SK-N-SH (cell line): ENCODE results near the gene CAPN11. TPM values are rescaled to one million over a fixed set of nuclear protein-coding genes. Genes with fewer than 3 reads are reported as not detected.

Experiments used
- CTCF ChIA-PET: fragments of 300-600, 350-600 bp; formaldehyde crosslinking; extraction: SDS; loops from one replicate; lab custom pipeline; 2021; lab: Yijun Ruan, JAX
- POLR2A ChIA-PET: fragments of 350-600 bp; sonication (Branson Sonifier 250); formaldehyde crosslinking; extraction: SDS; loops from one replicate; lab custom pipeline; 2020; ENCODE audit warnings: antibody characterized with exemption, inconsistent platforms; lab: Yijun Ruan, JAX
- DNase-seq: peaks from one replicate; pipeline ENCODE4 v3.0.0; 2012
- H2AFZ ChIP-seq: fragments of 200-600 bp; sonication (generic); 2 replicates; pipeline ENCODE4 v1.8.1; 2016; ENCODE audit warnings: antibody characterized with exemption, mild to moderate bottlenecking, low read depth
- H3F3A ChIP-seq: fragments of 200-600 bp; sonication (generic); replicated peaks from 2 replicates; pipeline ENCODE3; 2016; ENCODE audit warnings: antibody characterized with exemption, mild to moderate bottlenecking; ENCODE audit not compliant: insufficient read depth
- H3K27ac ChIP-seq, 2 experiments: fragments of 200-500 bp in 1 of 2; fragments of 200-600 bp in 1 of 2; sonication (Bioruptor generic) in 1 of 2; sonication (generic), shearing (Covaris generic) in 1 of 2; 2 replicates each; pipeline versions ENCODE4 v1.5.1 to v1.6.1; 2014 to 2016; ENCODE audit warnings: low read depth in 2 of 2, inconsistent platforms in 1 of 2, low read length in 1 of 2, mild to moderate bottlenecking in 1 of 2, mixed read lengths in 1 of 2
- H3K27me3 ChIP-seq: fragments of 200-600 bp; sonication (generic), shearing (Covaris generic); 2 replicates; pipeline ENCODE4 v1.6.1; 2016; ENCODE audit warnings: mixed run types; ENCODE audit not compliant: insufficient read depth
- H3K36me3 ChIP-seq, 2 experiments: fragments of 200-500 bp in 1 of 2; fragments of 200-600 bp in 1 of 2; sonication (Bioruptor generic) in 1 of 2; sonication (generic) in 1 of 2; replicated peaks in 1 of 2; 2 replicates each; pipeline versions ENCODE3 to v1.5.1; 2014 to 2016; ENCODE audit warnings: low read length in 1 of 2, mild to moderate bottlenecking in 1 of 2; ENCODE audit not compliant: insufficient read depth in 2 of 2, control insufficient read depth in 1 of 2
- H3K4me1 ChIP-seq, 2 experiments: fragments of 200-500 bp in 1 of 2; fragments of 200-600 bp in 1 of 2; sonication (Bioruptor generic) in 1 of 2; sonication (generic), shearing (Covaris generic) in 1 of 2; 2 replicates each; pipeline versions ENCODE4 v1.5.1 to v1.6.1; 2014 to 2016; ENCODE audit warnings: low read depth in 1 of 2, low read length in 1 of 2, mixed run types in 1 of 2; ENCODE audit not compliant: insufficient read depth in 2 of 2, control insufficient read depth in 1 of 2
- H3K4me2 ChIP-seq: fragments of 200-600 bp; sonication (generic), shearing (Covaris generic); 2 replicates; pipeline ENCODE4 v1.6.1; 2017; ENCODE audit warnings: mixed run types
- H3K4me3 ChIP-seq, 2 experiments: fragments of 200-500 bp in 1 of 2; fragments of 200-600 bp in 1 of 2; sonication (Bioruptor generic) in 1 of 2; sonication (generic), shearing (Covaris generic) in 1 of 2; 2 replicates each; pipeline versions ENCODE4 v1.5.1 to v1.8.1; 2014 to 2016; ENCODE audit warnings: low read depth in 2 of 2, inconsistent platforms in 1 of 2, low read length in 1 of 2, mild to moderate bottlenecking in 1 of 2, mixed read lengths in 1 of 2, moderate library complexity in 1 of 2
- H3K79me2 ChIP-seq: fragments of 200-600 bp; sonication (generic); 2 replicates; pipeline ENCODE4 v1.8.1; 2017; ENCODE audit warnings: mild to moderate bottlenecking; ENCODE audit not compliant: insufficient read depth
- H3K9ac ChIP-seq: fragments of 200-600 bp; sonication (generic); 2 replicates; pipeline ENCODE4 v1.6.1; 2017; ENCODE audit warnings: mixed run types
- H3K9me2 ChIP-seq: fragments of 200-600 bp; sonication (generic); 2 replicates; pipeline ENCODE4 v1.6.1; 2017; ENCODE audit warnings: mixed run types
- H3K9me3 ChIP-seq: fragments of 200-600 bp; sonication (generic); 2 replicates; pipeline ENCODE4 v1.6.1; 2017; ENCODE audit warnings: mixed run types, mild to moderate bottlenecking, moderate library complexity
- H4K20me1 ChIP-seq: fragments of 200-600 bp; sonication (generic); 2 replicates; pipeline ENCODE4 v1.6.1; 2017; ENCODE audit warnings: mild to moderate bottlenecking, mixed run types; ENCODE audit not compliant: insufficient read depth
- ELF1 ChIP-seq: IDR thresholded peaks from 2 replicates; pipeline ENCODE4 v1.4.0; 2012
- EP300 ChIP-seq, 2 experiments: IDR thresholded peaks; 2 replicates each; pipeline versions ENCODE4 v1.4.0 to v1.6.1; 2012; ENCODE audit warnings: borderline replicate concordance in 1 of 2, low read depth in 1 of 2, low read length in 1 of 2
- EZH2phosphoT487 ChIP-seq: fragments of 200-600 bp; sonication (generic); IDR thresholded peaks from 2 replicates; pipeline ENCODE4 v1.6.1; 2017; ENCODE audit warnings: low read depth, mixed run types, mild to moderate bottlenecking, antibody characterized with exemption, moderate library complexity, borderline replicate concordance
- FOSL2 ChIP-seq: IDR thresholded peaks from 2 replicates; pipeline ENCODE4 v1.4.0; 2012; ENCODE audit warnings: low read depth, mild to moderate bottlenecking, moderate library complexity, borderline replicate concordance
- GABPA ChIP-seq: IDR thresholded peaks from 2 replicates; pipeline ENCODE4 v1.4.0; 2012; ENCODE audit warnings: low read depth, mild to moderate bottlenecking
- IRF3 ChIP-seq: fragments of 150-350 bp; IDR thresholded peaks from 2 replicates; pipeline ENCODE4 v1.6.1; 2016; ENCODE audit warnings: mild to moderate bottlenecking, low read depth, low read length
- JUND ChIP-seq: IDR thresholded peaks from 2 replicates; pipeline ENCODE4 v1.4.0; 2012
- MEF2A ChIP-seq: IDR thresholded peaks from 2 replicates; pipeline ENCODE4 v1.4.0; 2012; ENCODE audit warnings: low read depth, borderline replicate concordance
- PBX3 ChIP-seq: IDR thresholded peaks from 2 replicates; pipeline ENCODE4; 2012
- POLR2AphosphoS5 ChIP-seq: IDR thresholded peaks from 2 replicates; pipeline ENCODE4 v1.6.1; 2012; ENCODE audit warnings: low read depth, low read length
- RCOR1 ChIP-seq: fragments of 150-350 bp; IDR thresholded peaks from 2 replicates; pipeline ENCODE4 v1.6.1; 2017; ENCODE audit warnings: antibody characterized with exemption, low read length
- RFX5 ChIP-seq: IDR thresholded peaks from 2 replicates; pipeline ENCODE4 v1.6.1; 2012; ENCODE audit warnings: mild to moderate bottlenecking, improper control_type of control experiment, low read length
- SMC3 ChIP-seq: IDR thresholded peaks from 2 replicates; pipeline ENCODE4 v1.6.1; 2012; ENCODE audit warnings: low read depth, low read length, improper control_type of control experiment
- TAF1 ChIP-seq: IDR thresholded peaks from 2 replicates; pipeline ENCODE4 v1.6.1; 2012; ENCODE audit warnings: low read depth, mild to moderate bottlenecking, low read length, moderate library complexity, borderline replicate concordance
- TEAD4 ChIP-seq: IDR thresholded peaks from 2 replicates; pipeline ENCODE4 v1.4.0; 2012; ENCODE audit warnings: mild to moderate bottlenecking, borderline replicate concordance; ENCODE audit not compliant: insufficient read depth
- USF2 ChIP-seq: fragments of 150-350 bp; IDR thresholded peaks from 2 replicates; pipeline ENCODE4 v1.6.1; 2017; ENCODE audit warnings: antibody characterized with exemption, low read length, low read depth, borderline replicate concordance
- WGBS: methylation state at CpG from one replicate; pipeline ENCODE4 v1.1.6; 2017; ENCODE audit warnings: low lambda C conversion rate; 5-methylcytosine and 5-hydroxymethylcytosine counted together
- polyA plus RNA-seq, 3 experiments: library from polyadenylated mRNA; depleted of rRNA; stranded (reverse); fragments of >200 nt; gene quantifications; 2 replicates each; pipeline ENCODE4 v1.2.3, GENCODE V29; 2012
- TF ChIP-seq, protein P1 (sequence below): IDR thresholded peaks from 2 replicates; pipeline ENCODE4 v1.4.0; 2012; ENCODE audit warnings: low read depth, borderline replicate concordance

The CAPN11 gene
- polyA plus RNA-seq, 1 of the 3 experiments (the other 2 are of a cell fraction), result not detected

DNA sequence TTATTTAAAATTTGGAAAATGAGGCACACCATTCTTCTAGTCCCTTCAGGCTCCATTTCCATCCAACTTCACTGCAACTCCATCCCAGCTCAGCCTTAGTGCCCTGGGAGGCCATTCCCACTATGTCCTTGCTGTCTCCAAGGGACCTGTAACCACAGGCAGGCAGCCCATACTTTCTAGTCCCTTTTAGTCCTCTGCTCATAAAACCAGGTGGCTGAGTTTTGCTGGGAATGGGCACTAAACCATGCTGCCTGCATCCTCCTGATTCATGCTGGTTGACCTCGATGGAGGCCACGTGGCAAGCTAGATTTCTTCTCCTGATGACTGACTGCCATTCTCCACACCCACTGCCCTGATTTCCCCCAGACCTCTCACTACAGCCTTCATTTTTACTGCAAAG, 30.6 kb downstream of the CAPN11 start:
- POLR2A ChIA-PET, result no interaction called here

More for the DNA sequence above, 30.6 kb downstream of the CAPN11 start:
- H3K36me3 ChIP-seq, result no peaks in the 10 kb centered on the region
- no peaks in the 10 kb centered on the region for H3K9me2 ChIP-seq
- no peak overlapping the region for H3K4me3 ChIP-seq
- no peaks in the 10 kb centered on the region for H3F3A ChIP-seq
- DNase-seq, result no peak
- H3K4me2 ChIP-seq, result no peak overlapping the region
- no peak overlapping the region for H3K9ac ChIP-seq
- H4K20me1 ChIP-seq, result no peaks in the 10 kb centered on the region
- CTCF ChIA-PET, result interaction anchor here (0.7 to 5.8 kb wide), 5 partner anchors 14 to 45 kb away, joined by 3 to 31 read pairs (median 9); no protein-coding TSS in a partner anchor
- no peaks in the 10 kb centered on the region; a peak in 1 of 4 replicates for H3K4me1 ChIP-seq
- H3K27ac ChIP-seq, result no peak overlapping the region
- H3K9me3 ChIP-seq, result no peaks in the 10 kb centered on the region
- no peaks in the 10 kb centered on the region; the same call in 1 of the 2 replicates for H3K27me3 ChIP-seq
- WGBS, result 68% methylated on average over 2 of the region's 2 CpGs
- H3K79me2 ChIP-seq, result no peaks in the 10 kb centered on the region
- no peak overlapping the region for H2AFZ ChIP-seq
- TF ChIP-seq EZH2phosphoT487 (no peak), RFX5 (no peak), TAF1 (no peak), PBX3 (no peak), RCOR1 (no peak), TEAD4 (no peak), POLR2AphosphoS5 (no peak), MEF2A (no peak), GABPA (no peak), IRF3 (no peak), EP300 (IDR thresholded peaks at IDR 0.05; ENCODE audit: borderline replicate concordance in 1 of 2, low read depth in 1 of 2, low read length in 1 of 2) (no peak), ELF1 (no peak), SMC3 (no peak), USF2 (no peak), FOSL2 (no peak), JUND (no peak)
- TF ChIP-seq, protein P1, sequence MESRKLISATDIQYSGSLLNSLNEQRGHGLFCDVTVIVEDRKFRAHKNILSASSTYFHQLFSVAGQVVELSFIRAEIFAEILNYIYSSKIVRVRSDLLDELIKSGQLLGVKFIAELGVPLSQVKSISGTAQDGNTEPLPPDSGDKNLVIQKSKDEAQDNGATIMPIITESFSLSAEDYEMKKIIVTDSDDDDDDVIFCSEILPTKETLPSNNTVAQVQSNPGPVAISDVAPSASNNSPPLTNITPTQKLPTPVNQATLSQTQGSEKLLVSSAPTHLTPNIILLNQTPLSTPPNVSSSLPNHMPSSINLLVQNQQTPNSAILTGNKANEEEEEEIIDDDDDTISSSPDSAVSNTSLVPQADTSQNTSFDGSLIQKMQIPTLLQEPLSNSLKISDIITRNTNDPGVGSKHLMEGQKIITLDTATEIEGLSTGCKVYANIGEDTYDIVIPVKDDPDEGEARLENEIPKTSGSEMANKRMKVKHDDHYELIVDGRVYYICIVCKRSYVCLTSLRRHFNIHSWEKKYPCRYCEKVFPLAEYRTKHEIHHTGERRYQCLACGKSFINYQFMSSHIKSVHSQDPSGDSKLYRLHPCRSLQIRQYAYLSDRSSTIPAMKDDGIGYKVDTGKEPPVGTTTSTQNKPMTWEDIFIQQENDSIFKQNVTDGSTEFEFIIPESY, result no peak
